HUES64 (cell line): Measurements from ENCODE around the gene NTN4.
"Not testable (repeated sequence)": the region's sequence is repeated elsewhere in the genome, so short reads cannot be mapped to it uniquely, and the experiment has no call there.

Source experiments
- H3K27ac ChIP-seq: 2 replicates; pipeline ENCODE4 v1.7.0; 2013; ENCODE audit warnings: low read depth, low read length, inconsistent platforms
- H3K27me3 ChIP-seq: 2 replicates; pipeline ENCODE4 v1.6.1; 2013; ENCODE audit warnings: mild to moderate bottlenecking, low read length; ENCODE audit not compliant: insufficient read depth
- H3K36me3 ChIP-seq: 2 replicates; pipeline ENCODE4 v1.6.1; 2013; ENCODE audit warnings: mild to moderate bottlenecking, low read length; ENCODE audit not compliant: insufficient read depth
- H3K4me1 ChIP-seq: 2 replicates; pipeline ENCODE4 v1.6.1; 2013; ENCODE audit warnings: mild to moderate bottlenecking, low read length, moderate library complexity; ENCODE audit not compliant: insufficient read depth
- H3K4me3 ChIP-seq: 2 replicates; pipeline ENCODE4 v1.5.1; 2013; ENCODE audit warnings: mild to moderate bottlenecking, low read length, moderate library complexity
- H3K9ac ChIP-seq: 2 replicates; pipeline ENCODE4 v1.6.1; 2013; ENCODE audit warnings: mild to moderate bottlenecking, low read depth, low read length
- H3K9me3 ChIP-seq: 2 replicates; pipeline ENCODE4 v1.6.1; 2013; ENCODE audit warnings: low read depth, low read length; ENCODE audit not compliant: insufficient read depth
- WGBS: fragments of 150-250, 120-280 bp; methylation state at CpG from one replicate; pipeline ENCODE4 v1.1.7; 2013; ENCODE audit warnings: missing lambda C conversion rate; 5-methylcytosine and 5-hydroxymethylcytosine counted together

NTN4 gene

GRCh38 chr12:95790917-95791849 is 619 bp upstream of the NTN4 start:
- Histone ChIP-seq H3K4me3 (peak overlapping the region; percentile 72), H3K27ac (no peak overlapping the region), H3K9me3 (no peaks in the 10 kb centered on the region), H3K4me1 (peaks cover 11% of the 10 kb centered on the region; the same call in 1 of the 2 replicates), H3K27me3 (peaks cover 80% of the 10 kb centered on the region), H3K9ac (no peak overlapping the region), H3K36me3 (no peaks in the 10 kb centered on the region)
- WGBS, result 3% methylated on average over 48 of the region's 49 CpGs

GRCh38 chr12:95789126-95790032 is 1.2 kb downstream of the NTN4 start:
- no peaks in the 10 kb centered on the region for H3K36me3 ChIP-seq
- peak overlapping the region; percentile 72 for H3K4me3 ChIP-seq
- H3K27me3 ChIP-seq, result peaks cover 83% of the 10 kb centered on the region
- no peak overlapping the region for H3K27ac ChIP-seq
- peak overlapping the region; percentile 53 for H3K9ac ChIP-seq
- 3% methylated on average over 39 of the region's 39 CpGs for WGBS
- peaks cover 11% of the 10 kb centered on the region; the same call in 1 of the 2 replicates for H3K4me1 ChIP-seq
- H3K9me3 ChIP-seq, result no peaks in the 10 kb centered on the region

- H3K9me3 ChIP-seq, result no peaks in the 10 kb centered on the region
- H3K27me3 ChIP-seq, result peaks cover 76% of the 10 kb centered on the region
- no peak overlapping the region; the same call in 1 of the 2 replicates for H3K4me3 ChIP-seq
- H3K27ac ChIP-seq, result no peak overlapping the region
- WGBS, result 36% methylated on average over 1 of the region's 1 CpG
- no peaks in the 10 kb centered on the region for H3K36me3 ChIP-seq
- no peak overlapping the region for H3K9ac ChIP-seq
- peaks cover 11% of the 10 kb centered on the region; the same call in 1 of the 2 replicates for H3K4me1 ChIP-seq
Measured at GRCh38 chr12:95788637-95789036, 1.9 kb downstream of the NTN4 start.

GRCh38 chr12:95787274-95787818 is 3.2 kb downstream of the NTN4 start:
- Histone ChIP-seq H3K4me3 (no peak overlapping the region), H3K27ac (no peak overlapping the region), H3K4me1 (peaks cover 11% of the 10 kb centered on the region; the same call in 1 of the 2 replicates), H3K27me3 (peaks cover 63% of the 10 kb centered on the region), H3K9ac (no peak overlapping the region), H3K36me3 (no peaks in the 10 kb centered on the region), H3K9me3 (no peaks in the 10 kb centered on the region)
- WGBS, result 90% methylated on average over 10 of the region's 12 CpGs

- no peaks in the 10 kb centered on the region for H3K36me3 ChIP-seq
- H3K4me3 ChIP-seq, result no peak overlapping the region
Measured at GRCh38 chr12:95784915-95785314, 5.6 kb downstream of the NTN4 start.

GRCh38 chr12:95784286-95784685 is 6.3 kb downstream of the NTN4 start:
- no peaks in the 10 kb centered on the region for H3K36me3 ChIP-seq
- no peak overlapping the region for H3K9ac ChIP-seq
- peaks cover 32% of the 10 kb centered on the region for H3K27me3 ChIP-seq
- 0 out of 2 replicates have a peak, but pooled peaks cover 6% of the 10 kb centered on the region for H3K4me1 ChIP-seq
- H3K4me3 ChIP-seq, result no peak overlapping the region
- WGBS, result 93% methylated on average over 4 of the region's 4 CpGs
- no peak overlapping the region for H3K27ac ChIP-seq
- H3K9me3 ChIP-seq, result no peaks in the 10 kb centered on the region

More at GRCh38 chr12:95784915-95785314, 5.6 kb downstream of the NTN4 start:
- 92% methylated on average over 1 of the region's 1 CpG for WGBS
- H3K27ac ChIP-seq, result no peak overlapping the region
- H3K9me3 ChIP-seq, result no peaks in the 10 kb centered on the region
- peaks cover 39% of the 10 kb centered on the region for H3K27me3 ChIP-seq
- H3K4me1 ChIP-seq, result 0 out of 2 replicates have a peak, but pooled peaks cover 6% of the 10 kb centered on the region
- no peak overlapping the region for H3K9ac ChIP-seq

GRCh38 chr12:95775466-95775865 is 15.1 kb downstream of the NTN4 start:
- H3K27ac ChIP-seq, H3K4me1 ChIP-seq, H3K36me3 ChIP-seq, H3K4me3 ChIP-seq, H3K9me3 ChIP-seq, H3K9ac ChIP-seq, H3K27me3 ChIP-seq: not testable (repeated sequence)
- WGBS, result 83% methylated on average over 10 of the region's 10 CpGs

- WGBS, result 93% methylated on average over 4 of the region's 4 CpGs
- Histone ChIP-seq H3K9ac (no peak overlapping the region), H3K27me3 (no peaks in the 10 kb centered on the region), H3K4me3 (no peak overlapping the region), H3K27ac (no peak overlapping the region), H3K9me3 (peaks cover 10% of the 10 kb centered on the region), H3K36me3 (no peaks in the 10 kb centered on the region), H3K4me1 (no peaks in the 10 kb centered on the region)
Measured at GRCh38 chr12:95774311-95775045, 16.1 kb downstream of the NTN4 start.

GRCh38 chr12:95773320-95773719 is 17.2 kb downstream of the NTN4 start:
- H3K36me3 ChIP-seq, result no peaks in the 10 kb centered on the region
- no peaks in the 10 kb centered on the region for H3K27me3 ChIP-seq
- H3K4me1 ChIP-seq, result no peaks in the 10 kb centered on the region
- no peak overlapping the region for H3K4me3 ChIP-seq
- H3K9ac ChIP-seq, result no peak overlapping the region
- WGBS, result 93% methylated on average over 6 of the region's 6 CpGs
- no peak overlapping the region for H3K27ac ChIP-seq
- peaks cover 10% of the 10 kb centered on the region for H3K9me3 ChIP-seq

- H3K4me3 ChIP-seq, result no peak overlapping the region
- no peaks in the 10 kb centered on the region for H3K36me3 ChIP-seq
- no peaks in the 10 kb centered on the region for H3K9me3 ChIP-seq
- no peak overlapping the region for H3K9ac ChIP-seq
- no peak overlapping the region for H3K27ac ChIP-seq
- no peaks in the 10 kb centered on the region for H3K27me3 ChIP-seq
- 91% methylated on average over 6 of the region's 6 CpGs for WGBS
- no peaks in the 10 kb centered on the region; the same call in 1 of the 2 replicates for H3K4me1 ChIP-seq
Measured at GRCh38 chr12:95767703-95768102, 22.9 kb downstream of the NTN4 start.
